Measurements from ENCODE around the gene YPEL2. TPM values are rescaled to one million over a fixed set of nuclear protein-coding genes. Genes with fewer than 3 reads are reported as not detected.

YPEL2 gene
- total and polyA plus RNA-seq, 2 of the 13 experiments (the other 11 are each of a cell fraction or from before 2014, with no cell fraction given), result 8.5 to 21.1 TPM

DNA sequence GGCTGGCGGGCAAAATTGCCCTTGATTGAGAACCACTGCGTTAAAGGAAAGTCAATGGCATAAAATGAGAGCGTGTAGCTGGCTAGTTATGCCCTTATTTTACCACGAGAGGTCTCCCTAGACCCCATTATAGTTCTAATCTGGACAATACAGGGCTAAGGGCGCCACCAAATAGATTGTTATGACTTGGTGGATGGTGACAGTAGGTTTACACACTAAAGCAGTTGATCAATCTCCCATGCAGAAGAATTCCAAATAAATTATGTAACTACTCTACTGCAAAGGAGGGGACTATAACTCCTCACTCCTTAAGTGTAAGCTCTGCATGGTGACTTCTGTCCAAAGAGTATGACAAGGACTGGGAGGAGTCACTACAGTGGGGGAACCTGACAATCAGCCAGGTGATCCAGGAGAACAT, 20.4 kb upstream of the YPEL2 start (continued):
- TF ChIP-seq TFAP4 (IDR thresholded peaks at IDR 0.05; ENCODE audit: borderline replicate concordance, low read depth) (no peak), ZNF598 (CRISPR knock-in tag; IDR thresholded peaks at IDR 0.05; ENCODE audit: borderline replicate concordance) (no peak), SMC3 (IDR thresholded peaks at IDR 0.05; ENCODE audit: low read length) (peak; percentile 98), TCF12 (IDR thresholded peaks at IDR 0.05) (no peak), TCF12 (CRISPR knock-in tag; IDR thresholded peaks at IDR 0.05) (no peak), PAF1 (CRISPR knock-in tag; IDR thresholded peaks at IDR 0.05) (no peak), KLF15 (CRISPR knock-in tag; IDR thresholded peaks at IDR 0.05; ENCODE audit: borderline replicate concordance) (no peak), ZNF768 (CRISPR knock-in tag; IDR thresholded peaks at IDR 0.05) (no peak), DPF2 (CRISPR knock-in tag; IDR thresholded peaks at IDR 0.05; ENCODE audit: borderline replicate concordance, low read depth) (peak; percentile 62; the same call in 1 of the 2 replicates), NR2F6 (IDR thresholded peaks at IDR 0.05) (no peak), NR2F6 (CRISPR knock-in tag; IDR thresholded peaks at IDR 0.05) (peak; percentile 27; the same call in 1 of the 2 replicates), ELF3 (CRISPR knock-in tag; IDR thresholded peaks at IDR 0.05) (peak; percentile 28; the same call in 1 of the 2 replicates), KDM1A (CRISPR knock-in tag; IDR thresholded peaks at IDR 0.05) (no peak), CREB1 (IDR thresholded peaks at IDR 0.05) (no peak), CREB1 (CRISPR knock-in tag; IDR thresholded peaks at IDR 0.05) (peak; percentile 37; the same call in 1 of the 2 replicates), NFIB (CRISPR knock-in tag; IDR thresholded peaks at IDR 0.05; ENCODE audit: borderline replicate concordance) (no peak), RFXAP (CRISPR knock-in tag; IDR thresholded peaks at IDR 0.05; ENCODE audit: borderline replicate concordance) (no peak), THAP9 (CRISPR knock-in tag; IDR thresholded peaks at IDR 0.05; ENCODE audit: borderline replicate concordance) (no peak), EP300 (IDR thresholded peaks at IDR 0.05; ENCODE audit: low read depth in 2 of 2, low read length in 2 of 2) (0 out of 4 replicates have a peak, but pooled peaks of 1 of the 2 experiments have one; percentile 14), EP300 (CRISPR knock-in tag; IDR thresholded peaks at IDR 0.05; ENCODE audit: borderline replicate concordance) (no peak)
- TF ChIP-seq, protein P1, sequence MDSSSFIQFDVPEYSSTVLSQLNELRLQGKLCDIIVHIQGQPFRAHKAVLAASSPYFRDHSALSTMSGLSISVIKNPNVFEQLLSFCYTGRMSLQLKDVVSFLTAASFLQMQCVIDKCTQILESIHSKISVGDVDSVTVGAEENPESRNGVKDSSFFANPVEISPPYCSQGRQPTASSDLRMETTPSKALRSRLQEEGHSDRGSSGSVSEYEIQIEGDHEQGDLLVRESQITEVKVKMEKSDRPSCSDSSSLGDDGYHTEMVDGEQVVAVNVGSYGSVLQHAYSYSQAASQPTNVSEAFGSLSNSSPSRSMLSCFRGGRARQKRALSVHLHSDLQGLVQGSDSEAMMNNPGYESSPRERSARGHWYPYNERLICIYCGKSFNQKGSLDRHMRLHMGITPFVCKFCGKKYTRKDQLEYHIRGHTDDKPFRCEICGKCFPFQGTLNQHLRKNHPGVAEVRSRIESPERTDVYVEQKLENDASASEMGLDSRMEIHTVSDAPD (CRISPR knock-in tag; IDR thresholded peaks at IDR 0.05), result 0 out of 2 replicates have a peak, but pooled peaks have one; percentile 74
- TF ChIP-seq, protein P2, sequence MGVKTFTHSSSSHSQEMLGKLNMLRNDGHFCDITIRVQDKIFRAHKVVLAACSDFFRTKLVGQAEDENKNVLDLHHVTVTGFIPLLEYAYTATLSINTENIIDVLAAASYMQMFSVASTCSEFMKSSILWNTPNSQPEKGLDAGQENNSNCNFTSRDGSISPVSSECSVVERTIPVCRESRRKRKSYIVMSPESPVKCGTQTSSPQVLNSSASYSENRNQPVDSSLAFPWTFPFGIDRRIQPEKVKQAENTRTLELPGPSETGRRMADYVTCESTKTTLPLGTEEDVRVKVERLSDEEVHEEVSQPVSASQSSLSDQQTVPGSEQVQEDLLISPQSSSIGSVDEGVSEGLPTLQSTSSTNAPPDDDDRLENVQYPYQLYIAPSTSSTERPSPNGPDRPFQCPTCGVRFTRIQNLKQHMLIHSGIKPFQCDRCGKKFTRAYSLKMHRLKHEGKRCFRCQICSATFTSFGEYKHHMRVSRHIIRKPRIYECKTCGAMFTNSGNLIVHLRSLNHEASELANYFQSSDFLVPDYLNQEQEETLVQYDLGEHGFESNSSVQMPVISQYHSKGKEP (CRISPR knock-in tag; IDR thresholded peaks at IDR 0.05), result no peak
- TF ChIP-seq, protein P3, sequence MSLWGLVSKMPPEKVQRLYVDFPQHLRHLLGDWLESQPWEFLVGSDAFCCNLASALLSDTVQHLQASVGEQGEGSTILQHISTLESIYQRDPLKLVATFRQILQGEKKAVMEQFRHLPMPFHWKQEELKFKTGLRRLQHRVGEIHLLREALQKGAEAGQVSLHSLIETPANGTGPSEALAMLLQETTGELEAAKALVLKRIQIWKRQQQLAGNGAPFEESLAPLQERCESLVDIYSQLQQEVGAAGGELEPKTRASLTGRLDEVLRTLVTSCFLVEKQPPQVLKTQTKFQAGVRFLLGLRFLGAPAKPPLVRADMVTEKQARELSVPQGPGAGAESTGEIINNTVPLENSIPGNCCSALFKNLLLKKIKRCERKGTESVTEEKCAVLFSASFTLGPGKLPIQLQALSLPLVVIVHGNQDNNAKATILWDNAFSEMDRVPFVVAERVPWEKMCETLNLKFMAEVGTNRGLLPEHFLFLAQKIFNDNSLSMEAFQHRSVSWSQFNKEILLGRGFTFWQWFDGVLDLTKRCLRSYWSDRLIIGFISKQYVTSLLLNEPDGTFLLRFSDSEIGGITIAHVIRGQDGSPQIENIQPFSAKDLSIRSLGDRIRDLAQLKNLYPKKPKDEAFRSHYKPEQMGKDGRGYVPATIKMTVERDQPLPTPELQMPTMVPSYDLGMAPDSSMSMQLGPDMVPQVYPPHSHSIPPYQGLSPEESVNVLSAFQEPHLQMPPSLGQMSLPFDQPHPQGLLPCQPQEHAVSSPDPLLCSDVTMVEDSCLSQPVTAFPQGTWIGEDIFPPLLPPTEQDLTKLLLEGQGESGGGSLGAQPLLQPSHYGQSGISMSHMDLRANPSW (CRISPR knock-in tag; IDR thresholded peaks at IDR 0.05; ENCODE audit: borderline replicate concordance), result 0 out of 2 replicates have a peak, but pooled peaks have one; percentile 32
